Kidney (tissue), 14 donors: ENCODE measurements around the gene PDZD2. TPM values are rescaled to one million over a fixed set of nuclear protein-coding genes. Genes with fewer than 3 reads are reported as not detected.

ENCODE experiments used
- DNase-seq, 5 donors: peaks; one replicate each; pipeline ENCODE4 v3.0.0-alpha.2; 2013 to 2020
- FAIRE-seq: peaks from 2 replicates; lab custom pipeline; 2012; peaks lifted over from hg19 to GRCh38; lab: Jason Lieb, UNC
- H3K27ac ChIP-seq, 2 donors: one replicate each; pipeline ENCODE4 v1.7.0; 2013; ENCODE audit warnings: low read depth in 2 of 2, low read length in 2 of 2, inconsistent platforms in 1 of 2
- H3K27me3 ChIP-seq: one replicate; pipeline ENCODE4 v1.7.1; 2013; ENCODE audit warnings: low read length, inconsistent platforms; ENCODE audit not compliant: control insufficient read depth, insufficient read depth
- H3K36me3 ChIP-seq, 3 donors: one replicate each; pipeline versions ENCODE4 v1.7.0 to v1.7.1; 2013; ENCODE audit warnings: low read length in 3 of 3, control low read depth in 1 of 3, inconsistent platforms in 1 of 3; ENCODE audit not compliant: insufficient read depth in 3 of 3, control insufficient read depth in 2 of 3
- H3K4me1 ChIP-seq, 3 donors: one replicate each; pipeline versions ENCODE4 v1.7.0 to v1.7.1; 2013; ENCODE audit warnings: low read length in 3 of 3, inconsistent platforms in 1 of 3, low read depth in 1 of 3; ENCODE audit not compliant: control insufficient read depth in 2 of 3, insufficient read depth in 2 of 3
- H3K4me3 ChIP-seq, 3 donors: one replicate each; pipeline versions ENCODE4 v1.7.0 to v1.8.1; 2013; ENCODE audit warnings: low read length in 3 of 3, control low read depth in 1 of 3, inconsistent platforms in 1 of 3
- H3K9ac ChIP-seq, 3 donors: one replicate each; pipeline versions ENCODE4 v1.7.0 to v1.7.1; 2013; ENCODE audit warnings: low read length in 3 of 3, control low read depth in 1 of 3, inconsistent platforms in 1 of 3
- H3K9me3 ChIP-seq, 3 donors: one replicate each; pipeline versions ENCODE4 v1.7.0 to v1.7.1; 2013; ENCODE audit warnings: low read length in 3 of 3, control low read depth in 1 of 3, inconsistent platforms in 1 of 3; ENCODE audit not compliant: control insufficient read depth in 2 of 3, insufficient read depth in 1 of 3
- intact Hi-C: fragments of 100-400 bp; cut with DNase I; formaldehyde crosslinking; loops from one replicate; pipeline ENCODE4 v1.11.1; 2022
- polyA plus RNA-seq: library from polyadenylated mRNA; stranded (reverse); fragments of 350-450 nt; fragmentation: Illumina TruSeq; extraction: RNeasy Lipid Tissue Mini Kit (QIAGEN cat#74804); gene quantifications from one replicate; pipeline ENCODE4 v1.2.3, GENCODE V29; 2014; ENCODE audit warnings: low read depth, low replicate concordance; ENCODE audit not compliant: insufficient read depth
- total RNA-seq: library from RNA; stranded (reverse); fragmentation: NEBNext Ultra II Directional; extraction: Animal tissue kit (Norgen Biotek cat#: 25700); gene quantifications from one replicate; pipeline ENCODE4 v1.2.1, GENCODE V29; 2021
- TF ChIP-seq, protein P1 (sequence below): IDR thresholded peaks from 3 replicates; pipeline ENCODE4 v1.5.1; 2012; ENCODE audit warnings: mild to moderate bottlenecking, moderate library complexity, borderline replicate concordance; ENCODE audit not compliant: insufficient read depth; ENCODE audit errors: extremely low read depth
- donor health status: control.
- donor health status: control.
- donor health status: control.
- donor health status: control.
- donor health status: control.
- donor health status: DM: yes; HTN: yes; CAD: no.
- donor health status: Normal renal cell carcinoma (clear cell type).

PDZD2 gene
- total and polyA plus RNA-seq, 2 donors from 2014 or later: 6.2 to 14.8 TPM

DNA sequence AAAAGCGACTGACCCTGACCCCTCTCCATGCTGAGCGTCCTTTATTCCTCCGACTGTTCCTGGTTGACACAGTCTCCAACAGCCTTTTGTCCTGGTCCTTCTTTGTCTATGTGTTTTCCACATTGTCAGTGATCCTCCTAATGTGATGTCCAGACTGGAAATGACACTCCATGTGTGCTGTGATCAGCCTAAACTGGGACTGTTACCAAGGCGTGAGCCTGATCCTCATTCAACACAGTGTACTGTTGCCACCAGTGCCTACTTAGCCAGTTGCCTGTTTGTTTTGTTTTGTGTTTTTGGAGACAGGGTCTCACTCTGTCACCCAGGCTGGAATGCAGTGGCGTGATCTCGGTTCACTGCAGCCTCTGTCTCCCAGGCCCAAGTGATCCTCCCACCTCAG lies 343.1 kb downstream of the PDZD2 start:
- H3K9ac ChIP-seq: no peak overlapping the region
- H3K27me3 ChIP-seq: no peaks in the 10 kb centered on the region
- no peaks in the 10 kb centered on the region for H3K9me3 ChIP-seq
- FAIRE-seq: no peak
- DNase-seq: no peak
- H3K36me3 ChIP-seq: no peaks in the 10 kb centered on the region
- peaks cover 0 to 5% (median 0%) of the 10 kb centered on the region in 3 donors for H3K4me1 ChIP-seq
- TF ChIP-seq, protein P1, sequence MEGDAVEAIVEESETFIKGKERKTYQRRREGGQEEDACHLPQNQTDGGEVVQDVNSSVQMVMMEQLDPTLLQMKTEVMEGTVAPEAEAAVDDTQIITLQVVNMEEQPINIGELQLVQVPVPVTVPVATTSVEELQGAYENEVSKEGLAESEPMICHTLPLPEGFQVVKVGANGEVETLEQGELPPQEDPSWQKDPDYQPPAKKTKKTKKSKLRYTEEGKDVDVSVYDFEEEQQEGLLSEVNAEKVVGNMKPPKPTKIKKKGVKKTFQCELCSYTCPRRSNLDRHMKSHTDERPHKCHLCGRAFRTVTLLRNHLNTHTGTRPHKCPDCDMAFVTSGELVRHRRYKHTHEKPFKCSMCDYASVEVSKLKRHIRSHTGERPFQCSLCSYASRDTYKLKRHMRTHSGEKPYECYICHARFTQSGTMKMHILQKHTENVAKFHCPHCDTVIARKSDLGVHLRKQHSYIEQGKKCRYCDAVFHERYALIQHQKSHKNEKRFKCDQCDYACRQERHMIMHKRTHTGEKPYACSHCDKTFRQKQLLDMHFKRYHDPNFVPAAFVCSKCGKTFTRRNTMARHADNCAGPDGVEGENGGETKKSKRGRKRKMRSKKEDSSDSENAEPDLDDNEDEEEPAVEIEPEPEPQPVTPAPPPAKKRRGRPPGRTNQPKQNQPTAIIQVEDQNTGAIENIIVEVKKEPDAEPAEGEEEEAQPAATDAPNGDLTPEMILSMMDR: no peak
- no peak overlapping the region for H3K27ac ChIP-seq
- H3K4me3 ChIP-seq: no peak overlapping the region
- intact Hi-C loops: no loop called here

DNA sequence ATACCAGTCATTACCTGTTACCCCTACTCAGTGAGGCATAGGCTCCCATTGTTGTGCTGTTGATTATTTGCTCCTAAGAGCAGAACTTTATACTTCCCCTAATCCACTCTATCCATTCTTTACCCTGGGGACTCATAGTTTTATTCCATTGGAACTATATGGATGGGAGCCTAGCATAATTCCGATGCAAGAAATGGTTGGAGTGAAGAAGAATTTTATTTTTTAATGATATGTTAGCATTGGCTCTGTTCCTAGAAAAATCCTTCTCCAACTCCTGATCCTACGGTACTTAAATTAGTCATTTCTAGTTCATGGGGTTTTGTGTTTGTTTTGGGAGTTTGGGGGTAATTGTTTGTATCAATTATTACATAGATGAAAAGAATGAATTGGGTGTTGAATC lies 343.7 kb downstream of the PDZD2 start:
- Histone ChIP-seq H3K27me3 (no peaks in the 10 kb centered on the region), H3K4me3 (no peak overlapping the region), H3K9me3 (no peaks in the 10 kb centered on the region), H3K36me3 (no peaks in the 10 kb centered on the region), H3K4me1 (peaks cover 0 to 5% (median 0%) of the 10 kb centered on the region in 3 donors), H3K9ac (no peak overlapping the region), H3K27ac (no peak overlapping the region)
- no peak for FAIRE-seq
- intact Hi-C loops: no loop called here
- TF ChIP-seq, protein P1: no peak
- DNase-seq: no peak

DNA sequence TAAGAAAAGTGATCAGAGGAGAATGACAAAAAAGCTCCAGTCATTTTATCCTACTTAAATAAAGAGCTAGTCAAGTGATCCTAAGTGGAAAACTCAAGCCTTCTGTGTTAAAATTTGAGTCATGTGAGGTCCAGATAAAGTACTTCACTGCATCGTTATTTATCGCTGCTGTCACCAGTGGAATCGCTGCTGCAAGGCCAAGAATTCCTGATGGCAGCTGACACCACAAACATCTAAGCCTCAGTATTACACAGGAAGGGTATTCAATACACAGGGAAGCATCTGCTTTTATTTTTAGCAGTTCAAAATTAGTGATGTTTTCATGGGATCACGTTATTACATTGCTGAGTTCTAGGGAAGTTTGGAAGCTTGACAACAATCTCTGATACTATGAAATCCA lies 344.9 kb downstream of the PDZD2 start:
- intact Hi-C loops: no loop called here
- no peaks in the 10 kb centered on the region for H3K27me3 ChIP-seq
- TF ChIP-seq, protein P1: no peak
- H3K36me3 ChIP-seq: no peaks in the 10 kb centered on the region
- no peak overlapping the region for H3K9ac ChIP-seq
- no peak overlapping the region for H3K4me3 ChIP-seq
- FAIRE-seq (no peak), DNase-seq (peak in 3 of 5 donors; percentile 45 to 87 (median 53))
- peaks cover 0 to 5% (median 0%) of the 10 kb centered on the region in 3 donors for H3K4me1 ChIP-seq
- no peaks in the 10 kb centered on the region for H3K9me3 ChIP-seq
- H3K27ac ChIP-seq: no peak overlapping the region

DNA sequence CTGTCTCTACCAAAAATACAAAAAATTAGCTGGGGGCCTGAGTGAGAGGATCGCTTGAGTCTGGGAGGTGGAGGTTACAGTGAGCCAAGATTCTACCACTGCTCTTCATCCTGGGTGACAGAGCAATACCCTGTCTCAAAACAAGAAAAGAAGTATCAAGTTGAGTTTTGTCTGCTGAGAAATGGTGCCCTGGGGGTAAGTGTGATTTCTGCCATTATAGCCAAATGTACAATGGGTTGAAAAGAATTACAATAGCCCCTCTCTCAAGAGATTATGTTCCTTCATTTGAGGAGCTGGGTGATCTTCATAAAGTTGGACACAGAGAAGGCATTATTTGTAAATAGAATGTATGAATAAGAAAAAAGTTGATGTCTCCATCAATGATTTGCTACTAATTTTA lies 345.8 kb downstream of the PDZD2 start:
- intact Hi-C loops: no loop called here
- peaks cover 0 to 5% (median 0%) of the 10 kb centered on the region in 3 donors for H3K4me1 ChIP-seq
- H3K27ac ChIP-seq: no peak overlapping the region
- DNase-seq (no peak), FAIRE-seq (no peak)
- TF ChIP-seq, protein P1: no peak
- no peaks in the 10 kb centered on the region for H3K27me3 ChIP-seq
- H3K9ac ChIP-seq: no peak overlapping the region
- no peaks in the 10 kb centered on the region for H3K9me3 ChIP-seq
- no peaks in the 10 kb centered on the region for H3K36me3 ChIP-seq
- no peak overlapping the region for H3K4me3 ChIP-seq
